Neural progenitor cell (in vitro differentiated cells): Measurements from ENCODE around the gene MT1H.
"Not testable (repeated sequence)": the region's sequence is repeated elsewhere in the genome, so short reads cannot be mapped to it uniquely, and the experiment has no call there.

Experiments
- EZH2 ChIP-seq: fragments of 200-600 bp; sonication (generic); IDR thresholded peaks from 2 replicates; pipeline ENCODE4 v1.6.1; 2017; ENCODE audit warnings: antibody characterized with exemption, mild to moderate bottlenecking, moderate library complexity
- EZH2phosphoT487 ChIP-seq: fragments of 200-600 bp; sonication (generic); IDR thresholded peaks from 2 replicates; pipeline ENCODE4 v1.6.1; 2017; ENCODE audit warnings: antibody characterized with exemption
- TF ChIP-seq, protein P1 (sequence below): fragments of 200-600 bp; sonication (generic); IDR thresholded peaks from 2 replicates; pipeline ENCODE4 v1.5.1; 2017; ENCODE audit warnings: antibody characterized with exemption, mild to moderate bottlenecking

DNA sequence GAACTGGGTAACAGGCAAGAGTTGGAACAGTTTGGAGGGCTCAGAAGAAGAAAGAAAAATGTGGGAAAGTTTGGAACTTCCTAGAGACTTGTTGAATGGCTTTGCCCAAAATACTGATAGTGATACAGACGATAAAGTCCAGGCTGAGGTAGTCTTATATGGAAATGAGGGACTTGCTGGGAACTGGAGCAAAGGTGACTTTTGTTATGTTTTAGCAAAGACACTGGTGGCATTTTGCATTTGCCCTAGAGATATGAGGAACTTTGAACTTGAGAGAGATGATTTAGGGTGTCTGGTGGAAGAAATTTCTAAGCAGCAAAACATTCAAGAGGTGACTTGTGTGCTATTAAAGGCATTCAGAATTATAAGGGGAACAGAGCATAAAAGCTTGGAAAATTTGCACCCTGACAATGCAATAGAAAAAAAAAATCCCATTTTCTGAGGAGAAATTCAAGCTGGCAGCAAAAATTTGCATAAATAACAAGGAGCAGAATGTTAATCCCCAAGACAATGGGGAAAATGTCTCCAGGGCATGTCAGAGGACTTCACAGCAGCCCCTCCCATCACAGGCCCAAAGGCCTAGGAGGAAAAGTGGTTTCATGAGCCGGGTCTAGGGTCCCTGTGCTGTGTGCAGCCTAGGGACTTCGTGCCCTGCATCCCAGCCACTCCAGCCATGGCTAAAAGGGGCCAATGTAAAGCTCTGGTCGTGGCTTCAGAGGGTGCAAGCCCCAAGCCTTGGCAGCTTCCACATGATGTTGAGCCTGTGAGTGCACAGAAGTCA, 47.8 kb upstream of the MT1H start:
- TF ChIP-seq, protein P1, sequence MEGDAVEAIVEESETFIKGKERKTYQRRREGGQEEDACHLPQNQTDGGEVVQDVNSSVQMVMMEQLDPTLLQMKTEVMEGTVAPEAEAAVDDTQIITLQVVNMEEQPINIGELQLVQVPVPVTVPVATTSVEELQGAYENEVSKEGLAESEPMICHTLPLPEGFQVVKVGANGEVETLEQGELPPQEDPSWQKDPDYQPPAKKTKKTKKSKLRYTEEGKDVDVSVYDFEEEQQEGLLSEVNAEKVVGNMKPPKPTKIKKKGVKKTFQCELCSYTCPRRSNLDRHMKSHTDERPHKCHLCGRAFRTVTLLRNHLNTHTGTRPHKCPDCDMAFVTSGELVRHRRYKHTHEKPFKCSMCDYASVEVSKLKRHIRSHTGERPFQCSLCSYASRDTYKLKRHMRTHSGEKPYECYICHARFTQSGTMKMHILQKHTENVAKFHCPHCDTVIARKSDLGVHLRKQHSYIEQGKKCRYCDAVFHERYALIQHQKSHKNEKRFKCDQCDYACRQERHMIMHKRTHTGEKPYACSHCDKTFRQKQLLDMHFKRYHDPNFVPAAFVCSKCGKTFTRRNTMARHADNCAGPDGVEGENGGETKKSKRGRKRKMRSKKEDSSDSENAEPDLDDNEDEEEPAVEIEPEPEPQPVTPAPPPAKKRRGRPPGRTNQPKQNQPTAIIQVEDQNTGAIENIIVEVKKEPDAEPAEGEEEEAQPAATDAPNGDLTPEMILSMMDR = not testable (repeated sequence)
- not testable (repeated sequence) for TF ChIP-seq EZH2, EZH2phosphoT487
